Measurements from ENCODE around the gene CRHR1. TPM values are rescaled to one million over a fixed set of nuclear protein-coding genes. Genes with fewer than 3 reads are reported as not detected.
A peak's percentile ranks its signal among the peaks of the same experiment; 100 is the strongest.

Gene CRHR1
- polyA plus RNA-seq, 1 of the 3 experiments (the other 2 are of a cell fraction): 0.13 TPM

DNA sequence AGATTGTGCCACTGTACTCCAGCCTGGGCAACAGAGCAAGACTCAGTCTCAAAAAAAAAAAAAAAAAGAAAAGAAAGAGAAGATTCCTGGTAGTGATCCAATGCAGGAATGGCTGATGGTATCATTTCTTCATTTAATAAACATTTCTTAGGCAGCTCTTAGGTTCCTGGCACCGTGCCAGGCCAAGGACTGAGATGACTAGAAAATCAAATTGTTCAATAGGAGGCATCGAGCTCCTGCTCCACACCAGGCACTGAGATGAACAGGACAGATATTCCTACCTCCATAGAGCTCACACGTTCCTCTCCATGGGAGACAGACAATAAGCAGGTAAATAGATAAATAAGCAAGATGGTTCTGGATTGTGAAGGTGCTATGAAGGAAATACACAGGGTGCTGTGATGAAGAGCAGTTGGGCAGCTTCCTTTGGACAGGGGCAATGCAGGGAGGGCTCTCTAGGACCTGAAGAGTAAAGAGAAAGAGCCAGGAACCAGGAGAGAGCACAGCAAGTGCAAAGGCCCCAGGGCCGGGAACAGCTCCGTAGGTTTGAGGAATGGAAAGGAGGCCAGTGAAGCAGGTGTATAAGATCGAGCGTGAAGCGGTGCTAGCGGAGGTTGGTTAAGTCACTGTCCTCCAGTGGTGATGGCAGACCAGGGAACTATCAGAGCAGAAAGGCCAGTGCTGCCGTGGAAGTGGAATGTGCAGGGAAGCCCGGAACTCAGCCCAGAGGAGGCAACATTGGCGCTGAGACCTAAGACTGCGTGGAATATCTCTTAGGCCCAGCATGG is 26.5 kb upstream of the CRHR1 start:
- H3K4me2 ChIP-seq: no peak overlapping the region
- no peak overlapping the region for H3K4me3 ChIP-seq (ENCODE audit: low read depth in 2 of 2, low read length in 1 of 2)
- no peak overlapping the region for H3K27ac ChIP-seq (ENCODE audit: low read depth in 2 of 2, low read length in 1 of 2)
- ChIA-PET CTCF (interaction anchor here (1.2 to 3.0 kb wide), 8 partner anchors 12 to 94 kb away, joined by 3 to 15 read pairs (median 7); no protein-coding TSS in a partner anchor), POLR2A (no interaction called here)
- no peaks in the 10 kb centered on the region for H4K20me1 ChIP-seq (ENCODE audit: insufficient read depth)
- H3K4me1 ChIP-seq (ENCODE audit: control insufficient read depth in 1 of 2, insufficient read depth in 2 of 2, low read depth in 1 of 2, low read length in 1 of 2): peaks cover 0 to 20% of the 10 kb centered on the region in 2 experiments; a peak in 2 of 4 replicates
- H3K9me3 ChIP-seq: no peaks in the 10 kb centered on the region
- no peak for TF ChIP-seq RXRA (IDR thresholded peaks at IDR 0.05; ENCODE audit: borderline replicate concordance, low read depth)
- TF ChIP-seq NFIC (IDR thresholded peaks at IDR 0.05; ENCODE audit: borderline replicate concordance): peak; percentile 45
- DNase-seq: no peak
- H3K27me3 ChIP-seq (ENCODE audit: insufficient read depth): no peaks in the 10 kb centered on the region; the same call in 1 of the 2 replicates
- H3K9me2 ChIP-seq: no peaks in the 10 kb centered on the region
- H3K36me3 ChIP-seq (replicated peaks in 1 of 2; ENCODE audit: control insufficient read depth in 1 of 2, insufficient read depth in 2 of 2, low read length in 1 of 2): no peaks in the 10 kb centered on the region
- H3K79me2 ChIP-seq (ENCODE audit: insufficient read depth): no peaks in the 10 kb centered on the region
- H3F3A ChIP-seq (replicated peaks; ENCODE audit: insufficient read depth): peaks cover 7% of the 10 kb centered on the region
- no peak overlapping the region for H2AFZ ChIP-seq (ENCODE audit: low read depth)
- H3K9ac ChIP-seq: no peak overlapping the region
- WGBS (ENCODE audit: low lambda C conversion rate): 68% methylated on average over 13 of the region's 13 CpGs

DNA sequence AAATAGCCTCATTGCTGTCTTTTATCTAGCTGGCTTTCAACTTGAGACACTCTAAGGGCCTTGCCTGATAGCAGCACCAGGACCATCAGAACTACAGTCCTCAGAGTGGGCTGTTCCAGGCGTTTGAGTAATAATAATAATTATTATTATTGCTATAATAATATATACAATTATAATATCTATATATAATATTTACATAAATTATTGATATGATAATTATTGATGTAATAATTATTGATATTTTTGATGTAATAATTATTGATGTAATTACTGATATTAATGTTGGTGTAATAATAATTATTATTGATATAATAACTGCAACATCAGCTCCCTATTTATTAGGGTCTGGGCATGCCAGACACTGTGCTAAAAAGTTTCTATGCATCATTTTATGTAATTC is 25.6 kb upstream of the CRHR1 start:
- H3K36me3 ChIP-seq (replicated peaks in 1 of 2; ENCODE audit: control insufficient read depth in 1 of 2, insufficient read depth in 2 of 2, low read length in 1 of 2): no peaks in the 10 kb centered on the region
- H2AFZ ChIP-seq (ENCODE audit: low read depth): no peak overlapping the region
- WGBS (ENCODE audit: low lambda C conversion rate): 33% methylated on average over 1 of the region's 1 CpG
- H3K9ac ChIP-seq: no peak overlapping the region
- no peak overlapping the region for H3K4me2 ChIP-seq
- H3K4me1 ChIP-seq (ENCODE audit: control insufficient read depth in 1 of 2, insufficient read depth in 2 of 2, low read depth in 1 of 2, low read length in 1 of 2): peaks cover 0 to 27% of the 10 kb centered on the region in 2 experiments; a peak in 2 of 4 replicates
- no peaks in the 10 kb centered on the region for H3K79me2 ChIP-seq (ENCODE audit: insufficient read depth)
- no peaks in the 10 kb centered on the region; the same call in 1 of the 2 replicates for H3K27me3 ChIP-seq (ENCODE audit: insufficient read depth)
- no peak overlapping the region for H3K4me3 ChIP-seq (ENCODE audit: low read depth in 2 of 2, low read length in 1 of 2)
- CTCF ChIA-PET: interaction anchor here (0.8 to 3.0 kb wide), 8 partner anchors 9 to 91 kb away, joined by 3 to 15 read pairs (median 6); partner anchors contain the start of gene CRHR1
- no peaks in the 10 kb centered on the region for H3K9me3 ChIP-seq
- no peak for DNase-seq
- no peak for TF ChIP-seq YY1 (IDR thresholded peaks at IDR 0.05; ENCODE audit: low read depth)
- no peak for TF ChIP-seq EZH2phosphoT487 (IDR thresholded peaks at IDR 0.05; ENCODE audit: borderline replicate concordance, low read depth)
- no peak for TF ChIP-seq FOXM1 (IDR thresholded peaks at IDR 0.05; ENCODE audit: low read depth)
- no peak overlapping the region for H3K27ac ChIP-seq (ENCODE audit: low read depth in 2 of 2, low read length in 1 of 2)
- peaks cover 7% of the 10 kb centered on the region for H3F3A ChIP-seq (replicated peaks; ENCODE audit: insufficient read depth)
- POLR2A ChIA-PET: no interaction called here
- no peaks in the 10 kb centered on the region for H4K20me1 ChIP-seq (ENCODE audit: insufficient read depth)
- H3K9me2 ChIP-seq: no peaks in the 10 kb centered on the region

DNA sequence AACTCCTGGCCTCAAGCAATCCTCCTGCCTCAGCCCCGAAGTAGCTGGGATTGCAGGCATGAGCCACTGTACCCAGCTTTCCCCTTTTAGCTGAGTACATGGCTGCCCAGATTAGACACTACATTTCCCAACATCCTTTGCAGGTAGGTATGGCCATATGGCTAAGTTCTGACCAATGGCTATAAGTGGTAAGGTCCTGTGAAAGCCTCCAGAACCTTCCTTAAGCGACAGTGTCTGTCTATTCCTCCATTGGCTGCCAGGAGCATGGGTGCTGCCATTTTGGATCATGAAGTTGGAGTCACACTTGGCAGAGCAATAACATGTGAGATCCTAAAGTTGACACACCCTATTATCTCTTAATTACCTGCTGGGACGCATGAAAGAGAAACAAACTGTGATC is 24.4 kb upstream of the CRHR1 start:
- H3K27ac ChIP-seq (ENCODE audit: low read depth in 2 of 2, low read length in 1 of 2): no peak overlapping the region
- POLR2A ChIA-PET: no interaction called here
- H3K79me2 ChIP-seq (ENCODE audit: insufficient read depth): no peaks in the 10 kb centered on the region
- H3K9me2 ChIP-seq: no peaks in the 10 kb centered on the region
- no peak overlapping the region for H2AFZ ChIP-seq (ENCODE audit: low read depth)
- no peak overlapping the region for H3K9ac ChIP-seq
- peaks cover 0 to 27% of the 10 kb centered on the region in 2 experiments; a peak in 2 of 4 replicates for H3K4me1 ChIP-seq (ENCODE audit: control insufficient read depth in 1 of 2, insufficient read depth in 2 of 2, low read depth in 1 of 2, low read length in 1 of 2)
- CTCF ChIA-PET: interaction anchor here (1.0 to 1.5 kb wide), 4 partner anchors 10 to 59 kb away, joined by 3 to 4 read pairs (median 4); no protein-coding TSS in a partner anchor
- no peaks in the 10 kb centered on the region for H4K20me1 ChIP-seq (ENCODE audit: insufficient read depth)
- WGBS (ENCODE audit: low lambda C conversion rate): 58% methylated on average over 3 of the region's 3 CpGs
- H3K36me3 ChIP-seq (replicated peaks in 1 of 2; ENCODE audit: control insufficient read depth in 1 of 2, insufficient read depth in 2 of 2, low read length in 1 of 2): no peaks in the 10 kb centered on the region
- H3K9me3 ChIP-seq: no peaks in the 10 kb centered on the region
- no peak overlapping the region for H3K4me3 ChIP-seq (ENCODE audit: low read depth in 2 of 2, low read length in 1 of 2)
- no peaks in the 10 kb centered on the region; the same call in 1 of the 2 replicates for H3K27me3 ChIP-seq (ENCODE audit: insufficient read depth)
- DNase-seq: peak; percentile 52
- H3F3A ChIP-seq (replicated peaks; ENCODE audit: insufficient read depth): peaks cover 7% of the 10 kb centered on the region
- no peak overlapping the region for H3K4me2 ChIP-seq
- TF ChIP-seq YY1 (IDR thresholded peaks at IDR 0.05; ENCODE audit: low read depth): peak; percentile 64; the same call in 1 of the 2 replicates
- TF ChIP-seq, protein P1, sequence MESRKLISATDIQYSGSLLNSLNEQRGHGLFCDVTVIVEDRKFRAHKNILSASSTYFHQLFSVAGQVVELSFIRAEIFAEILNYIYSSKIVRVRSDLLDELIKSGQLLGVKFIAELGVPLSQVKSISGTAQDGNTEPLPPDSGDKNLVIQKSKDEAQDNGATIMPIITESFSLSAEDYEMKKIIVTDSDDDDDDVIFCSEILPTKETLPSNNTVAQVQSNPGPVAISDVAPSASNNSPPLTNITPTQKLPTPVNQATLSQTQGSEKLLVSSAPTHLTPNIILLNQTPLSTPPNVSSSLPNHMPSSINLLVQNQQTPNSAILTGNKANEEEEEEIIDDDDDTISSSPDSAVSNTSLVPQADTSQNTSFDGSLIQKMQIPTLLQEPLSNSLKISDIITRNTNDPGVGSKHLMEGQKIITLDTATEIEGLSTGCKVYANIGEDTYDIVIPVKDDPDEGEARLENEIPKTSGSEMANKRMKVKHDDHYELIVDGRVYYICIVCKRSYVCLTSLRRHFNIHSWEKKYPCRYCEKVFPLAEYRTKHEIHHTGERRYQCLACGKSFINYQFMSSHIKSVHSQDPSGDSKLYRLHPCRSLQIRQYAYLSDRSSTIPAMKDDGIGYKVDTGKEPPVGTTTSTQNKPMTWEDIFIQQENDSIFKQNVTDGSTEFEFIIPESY (IDR thresholded peaks at IDR 0.05; ENCODE audit: borderline replicate concordance, low read depth): no peak
- TF ChIP-seq JUND (IDR thresholded peaks at IDR 0.05): no peak
- peak; percentile 68; the same call in 1 of the 2 replicates for TF ChIP-seq USF1 (IDR thresholded peaks at IDR 0.05; ENCODE audit: borderline replicate concordance, low read depth)
- no peak for TF ChIP-seq MXI1 (IDR thresholded peaks at IDR 0.05; ENCODE audit: low read depth, low read length)
- no peak for TF ChIP-seq SIN3A (IDR thresholded peaks at IDR 0.05; ENCODE audit: borderline replicate concordance, low read depth, low read length)
- no peak for TF ChIP-seq POLR2AphosphoS5 (IDR thresholded peaks at IDR 0.05; ENCODE audit: low read depth, low read length)
- no peak for TF ChIP-seq IRF3 (IDR thresholded peaks at IDR 0.05; ENCODE audit: low read depth, low read length)
- TF ChIP-seq, protein P2, sequence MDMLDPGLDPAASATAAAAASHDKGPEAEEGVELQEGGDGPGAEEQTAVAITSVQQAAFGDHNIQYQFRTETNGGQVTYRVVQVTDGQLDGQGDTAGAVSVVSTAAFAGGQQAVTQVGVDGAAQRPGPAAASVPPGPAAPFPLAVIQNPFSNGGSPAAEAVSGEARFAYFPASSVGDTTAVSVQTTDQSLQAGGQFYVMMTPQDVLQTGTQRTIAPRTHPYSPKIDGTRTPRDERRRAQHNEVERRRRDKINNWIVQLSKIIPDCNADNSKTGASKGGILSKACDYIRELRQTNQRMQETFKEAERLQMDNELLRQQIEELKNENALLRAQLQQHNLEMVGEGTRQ (IDR thresholded peaks at IDR 0.05; ENCODE audit: borderline replicate concordance, low read depth, low read length): no peak
- no peak for TF ChIP-seq EP300 (IDR thresholded peaks at IDR 0.05; ENCODE audit: borderline replicate concordance in 1 of 2, low read depth in 1 of 2, low read length in 1 of 2)
- TF ChIP-seq SMC3 (IDR thresholded peaks at IDR 0.05; ENCODE audit: low read depth, low read length): no peak

All from SK-N-SH (cell line).